SU-DHL-6 (cell line): Measurements from ENCODE around the gene CTNND2.

Experiments used
- H2AFZ ChIP-seq: fragments of 200-600 bp; sonication (generic); 2 replicates; pipeline ENCODE4 v1.6.1; 2014; ENCODE audit warnings: low read depth, mild to moderate bottlenecking, moderate library complexity, mixed read lengths, antibody characterized with exemption, low read length; ENCODE audit not compliant: severe bottlenecking
- H3F3A ChIP-seq: fragments of 200-600 bp; shearing (Covaris generic); 2 replicates; pipeline ENCODE4 v1.6.0; 2016; ENCODE audit warnings: antibody characterized with exemption, mild to moderate bottlenecking; ENCODE audit not compliant: insufficient read depth
- H3K27ac ChIP-seq: fragments of 200-600 bp; sonication (generic); 2 replicates; pipeline ENCODE4 v1.5.1; 2016; ENCODE audit warnings: low read depth, mild to moderate bottlenecking, low read length, moderate library complexity, mixed read lengths
- H3K27me3 ChIP-seq: fragments of 200-600 bp; sonication (generic), shearing (Covaris generic); 2 replicates; pipeline ENCODE4 v1.6.0; 2014; ENCODE audit warnings: mild to moderate bottlenecking, low read length
- H3K36me3 ChIP-seq: fragments of 200-600 bp; sonication (generic); 2 replicates; pipeline ENCODE4 v1.6.1; 2014; ENCODE audit warnings: mild to moderate bottlenecking, low read length, mixed read lengths
- H3K4me2 ChIP-seq: fragments of 300-600, 200-600 bp; shearing (Covaris generic), sonication (generic); 2 replicates; pipeline ENCODE4 v1.6.0; 2014; ENCODE audit warnings: low read length, low read depth, mild to moderate bottlenecking; ENCODE audit not compliant: poor library complexity, severe bottlenecking
- H3K4me3 ChIP-seq: fragments of 200-600 bp; sonication (generic); 2 replicates; pipeline ENCODE4 v1.5.1; 2014; ENCODE audit warnings: antibody characterized with exemption, low read length, mild to moderate bottlenecking, mixed read lengths; ENCODE audit not compliant: insufficient read depth, poor library complexity, severe bottlenecking
- H3K79me2 ChIP-seq: fragments of 200-600 bp; sonication (generic); 2 replicates; pipeline ENCODE4 v1.6.1; 2014; ENCODE audit warnings: mild to moderate bottlenecking, low read length, moderate library complexity; ENCODE audit not compliant: insufficient read depth
- H3K9ac ChIP-seq: fragments of 200-600 bp; sonication (generic); 2 replicates; pipeline ENCODE4 v1.7.0; 2014; ENCODE audit warnings: mild to moderate bottlenecking, low read length
- H3K9me2 ChIP-seq: fragments of 200-600 bp; sonication (generic); replicated peaks from 2 replicates; pipeline ENCODE4 v1.6.1; 2014; ENCODE audit warnings: low read length; ENCODE audit not compliant: insufficient read depth
- H3K9me3 ChIP-seq: fragments of 200-600 bp; sonication (generic); 2 replicates; pipeline ENCODE4 v1.6.1; 2014; ENCODE audit warnings: low read length, mixed read lengths; ENCODE audit not compliant: insufficient read depth
- H4K20me1 ChIP-seq: fragments of 200-600 bp; sonication (generic); 2 replicates; pipeline ENCODE4 v1.6.1; 2014; ENCODE audit warnings: low read depth, mild to moderate bottlenecking, antibody characterized with exemption, low read length, moderate library complexity, mixed read lengths
- EZH2phosphoT487 ChIP-seq: fragments of 200-600 bp; sonication (generic), shearing (Covaris generic); conservative IDR thresholded peaks from 2 replicates; pipeline ENCODE4 v1.6.1; 2018; ENCODE audit warnings: mild to moderate bottlenecking, antibody characterized with exemption, low read length, moderate library complexity, mixed read lengths
- TF ChIP-seq, protein P1 (sequence below): fragments of 200-600 bp; sonication (generic); IDR thresholded peaks from one replicate; pipeline ENCODE4 v1.5.1; 2017; ENCODE audit warnings: antibody characterized with exemption, mild to moderate bottlenecking, low read length, moderate library complexity; ENCODE audit not compliant: insufficient read depth, poor library complexity, severe bottlenecking

The CTNND2 gene

GRCh38 chr5:10949856-10950630 is 954.2 kb downstream of the CTNND2 start:
- no peak overlapping the region for H3K4me2 ChIP-seq
- no peak overlapping the region for H3K9ac ChIP-seq
- no peaks in the 10 kb centered on the region for H3K9me2 ChIP-seq
- no peak overlapping the region for H3K4me3 ChIP-seq
- no peaks in the 10 kb centered on the region for H3K79me2 ChIP-seq
- no peaks in the 10 kb centered on the region for H4K20me1 ChIP-seq
- no peak overlapping the region for H2AFZ ChIP-seq
- H3K27ac ChIP-seq = no peak overlapping the region
- H3K9me3 ChIP-seq = no peaks in the 10 kb centered on the region
- H3K36me3 ChIP-seq = no peaks in the 10 kb centered on the region
- TF ChIP-seq, protein P1, sequence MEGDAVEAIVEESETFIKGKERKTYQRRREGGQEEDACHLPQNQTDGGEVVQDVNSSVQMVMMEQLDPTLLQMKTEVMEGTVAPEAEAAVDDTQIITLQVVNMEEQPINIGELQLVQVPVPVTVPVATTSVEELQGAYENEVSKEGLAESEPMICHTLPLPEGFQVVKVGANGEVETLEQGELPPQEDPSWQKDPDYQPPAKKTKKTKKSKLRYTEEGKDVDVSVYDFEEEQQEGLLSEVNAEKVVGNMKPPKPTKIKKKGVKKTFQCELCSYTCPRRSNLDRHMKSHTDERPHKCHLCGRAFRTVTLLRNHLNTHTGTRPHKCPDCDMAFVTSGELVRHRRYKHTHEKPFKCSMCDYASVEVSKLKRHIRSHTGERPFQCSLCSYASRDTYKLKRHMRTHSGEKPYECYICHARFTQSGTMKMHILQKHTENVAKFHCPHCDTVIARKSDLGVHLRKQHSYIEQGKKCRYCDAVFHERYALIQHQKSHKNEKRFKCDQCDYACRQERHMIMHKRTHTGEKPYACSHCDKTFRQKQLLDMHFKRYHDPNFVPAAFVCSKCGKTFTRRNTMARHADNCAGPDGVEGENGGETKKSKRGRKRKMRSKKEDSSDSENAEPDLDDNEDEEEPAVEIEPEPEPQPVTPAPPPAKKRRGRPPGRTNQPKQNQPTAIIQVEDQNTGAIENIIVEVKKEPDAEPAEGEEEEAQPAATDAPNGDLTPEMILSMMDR = no peak
- no peak for TF ChIP-seq EZH2phosphoT487
- H3F3A ChIP-seq = no peaks in the 10 kb centered on the region
- no peaks in the 10 kb centered on the region for H3K27me3 ChIP-seq

DNA sequence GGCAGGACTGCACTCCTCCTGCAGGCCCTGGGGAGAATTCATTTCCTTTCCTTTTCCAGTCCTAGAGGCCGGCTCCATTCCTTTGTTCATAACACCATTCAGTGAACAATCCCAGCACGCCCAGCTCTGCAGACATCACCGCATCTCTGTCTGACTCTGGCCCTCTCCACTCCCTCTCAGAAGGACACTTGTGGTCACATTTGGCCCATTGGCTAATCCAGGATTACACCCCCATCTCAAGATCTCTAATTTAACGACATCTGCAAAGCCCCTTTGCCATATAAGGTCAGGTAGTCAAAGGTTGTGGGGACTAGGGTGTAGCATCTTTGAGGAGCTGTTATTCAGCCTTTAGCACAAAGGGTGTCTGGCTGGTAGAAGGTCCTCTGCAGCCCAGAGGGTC is 958.2 kb downstream of the CTNND2 start:
- H3K27me3 ChIP-seq = no peaks in the 10 kb centered on the region
- H3K4me3 ChIP-seq = no peak overlapping the region
- H3K79me2 ChIP-seq = no peaks in the 10 kb centered on the region
- H3K9ac ChIP-seq = no peak overlapping the region
- no peaks in the 10 kb centered on the region for H3K9me3 ChIP-seq
- H3K4me2 ChIP-seq = no peak overlapping the region
- H3K9me2 ChIP-seq = no peaks in the 10 kb centered on the region
- no peak overlapping the region for H2AFZ ChIP-seq
- H4K20me1 ChIP-seq = no peaks in the 10 kb centered on the region
- no peaks in the 10 kb centered on the region for H3F3A ChIP-seq
- H3K27ac ChIP-seq = no peak overlapping the region
- H3K36me3 ChIP-seq = no peaks in the 10 kb centered on the region
- no peak for TF ChIP-seq EZH2phosphoT487
- TF ChIP-seq, protein P1 = no peak

GRCh38 chr5:10941900-10942299 is 962.3 kb downstream of the CTNND2 start:
- Histone ChIP-seq H3K4me2 (no peak overlapping the region), H3K9ac (no peak overlapping the region), H3K9me3 (no peaks in the 10 kb centered on the region), H3K9me2 (no peaks in the 10 kb centered on the region), H3F3A (no peaks in the 10 kb centered on the region), H3K27ac (no peak overlapping the region), H3K79me2 (no peaks in the 10 kb centered on the region), H2AFZ (no peak overlapping the region), H4K20me1 (no peaks in the 10 kb centered on the region), H3K27me3 (no peaks in the 10 kb centered on the region), H3K4me3 (no peak overlapping the region), H3K36me3 (no peaks in the 10 kb centered on the region)
- no peak for TF ChIP-seq EZH2phosphoT487
- TF ChIP-seq, protein P1 = no peak
